NCI-H1694 treated with DMSO at 0.1 percent for 48 hours (cell line): ENCODE results near the gene HMBS.
"Not testable (repeated sequence)": the region's sequence is repeated elsewhere in the genome, so short reads cannot be mapped to it uniquely, and the experiment has no call there.

Experiments
- DNase-seq: peaks from one replicate; lab custom pipeline; 2025; lab: John Stamatoyannopoulos, UW

Gene HMBS

DNA sequence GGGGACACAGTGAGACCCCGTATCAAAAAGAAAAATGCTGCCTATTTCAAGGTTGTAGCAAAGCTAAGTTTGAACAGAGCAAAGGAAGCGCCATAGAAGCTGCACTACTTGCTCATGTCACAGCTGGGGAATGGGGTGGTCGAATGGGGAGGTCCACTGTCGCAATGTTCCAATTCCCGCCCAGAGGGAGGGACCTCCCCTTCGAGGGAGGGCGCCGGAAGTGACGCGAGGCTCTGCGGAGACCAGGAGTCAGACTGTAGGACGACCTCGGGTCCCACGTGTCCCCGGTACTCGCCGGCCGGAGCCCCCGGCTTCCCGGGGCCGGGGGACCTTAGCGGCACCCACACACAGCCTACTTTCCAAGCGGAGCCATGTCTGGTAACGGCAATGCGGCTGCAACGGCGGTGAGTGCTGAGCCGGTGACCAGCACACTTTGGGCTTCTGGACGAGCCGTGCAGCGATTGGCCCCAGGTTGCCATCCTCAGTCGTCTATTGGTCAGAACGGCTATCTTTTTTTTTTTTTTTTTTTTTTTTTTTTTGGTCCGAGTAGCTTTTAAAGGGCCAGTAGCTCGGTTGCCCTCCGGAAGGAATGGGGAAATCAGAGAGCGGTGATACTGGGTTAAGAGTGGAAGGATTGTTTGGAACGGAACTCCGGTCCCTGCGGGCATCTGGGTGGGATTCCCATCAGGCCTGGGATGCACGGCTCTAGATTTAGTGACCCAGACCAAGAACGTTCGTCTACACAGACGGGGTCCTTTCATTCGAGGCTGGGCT lies at the start of gene HMBS:
Gene HMBS, plus strand, starts transcription at position 219 of the 774 bp plus-strand sequence. Its CDS starts 153 bp downstream, at position 372.
- peak; percentile 64 for DNase-seq

DNA sequence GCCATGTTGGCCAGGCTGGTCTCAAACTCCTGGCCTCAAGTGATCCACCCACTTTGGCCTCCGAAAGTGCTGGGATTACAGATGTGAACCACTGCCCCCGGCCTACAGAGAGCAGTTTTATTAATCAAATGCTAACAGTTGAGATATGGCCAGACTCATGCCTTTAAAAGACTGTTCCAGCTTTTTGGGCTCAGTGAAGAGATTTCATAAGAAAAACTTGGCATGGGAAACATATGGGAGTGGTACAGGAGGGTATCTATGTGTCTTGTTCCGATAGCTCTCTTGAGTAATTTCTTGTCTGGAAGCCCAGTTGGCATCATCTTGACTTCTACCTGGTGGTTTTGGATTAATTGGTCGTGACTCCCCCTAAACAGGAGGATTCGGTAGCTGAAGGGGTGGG lies 45.8 kb upstream of the HMBS start:
- DNase-seq: no peak

DNA sequence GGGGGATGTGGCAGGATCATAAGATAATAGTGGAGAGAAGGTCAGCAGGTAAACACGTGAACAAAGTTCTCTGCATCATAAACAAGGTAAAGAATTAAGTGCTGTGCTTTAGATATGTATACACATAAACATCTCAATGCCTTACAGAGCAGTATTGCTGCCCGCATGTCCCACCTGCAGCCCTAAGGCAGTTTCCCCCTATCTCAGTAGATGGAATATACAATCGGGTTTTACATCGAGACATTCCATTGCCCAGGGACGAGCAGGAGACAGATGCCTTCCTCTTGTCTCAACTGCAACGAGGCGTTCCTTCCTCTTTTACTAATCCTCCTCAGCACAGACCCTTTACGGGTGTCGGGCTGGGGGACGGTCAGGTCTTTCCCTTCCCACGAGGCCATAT lies 45.2 kb upstream of the HMBS start:
- not testable (repeated sequence) for DNase-seq

DNA sequence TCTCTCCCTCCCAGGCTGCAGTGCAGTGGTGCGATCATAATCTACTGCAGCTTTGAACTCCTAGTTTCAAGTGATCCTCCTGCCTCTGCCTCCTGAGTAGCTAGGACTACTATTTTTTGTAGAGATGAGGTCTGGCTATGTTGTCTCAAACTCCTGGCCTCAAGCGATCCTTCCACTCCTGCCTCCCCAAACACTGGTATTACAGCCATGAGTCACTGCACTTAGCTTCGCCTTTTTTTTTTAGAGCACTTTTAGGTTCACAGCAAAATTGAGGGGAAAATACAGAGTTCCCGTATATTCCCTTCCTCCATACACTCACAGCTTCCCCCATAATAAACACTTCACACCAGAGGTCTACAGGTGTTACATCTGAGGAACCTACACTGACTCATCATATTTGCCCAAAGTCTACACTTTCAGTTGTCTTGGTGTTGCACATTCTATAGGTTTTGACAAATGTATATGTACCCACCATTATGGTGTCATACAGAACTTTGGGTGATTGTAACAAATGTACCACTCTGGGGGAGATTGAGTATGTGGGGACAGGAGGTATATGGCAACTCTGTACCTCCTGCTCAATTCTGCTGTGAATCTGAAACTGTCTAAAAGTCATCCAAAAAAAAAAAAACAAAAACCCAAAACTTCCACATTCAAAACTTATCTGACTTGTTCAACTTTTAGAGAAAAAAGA lies 42.7 kb upstream of the HMBS start:
- no peak for DNase-seq

DNA sequence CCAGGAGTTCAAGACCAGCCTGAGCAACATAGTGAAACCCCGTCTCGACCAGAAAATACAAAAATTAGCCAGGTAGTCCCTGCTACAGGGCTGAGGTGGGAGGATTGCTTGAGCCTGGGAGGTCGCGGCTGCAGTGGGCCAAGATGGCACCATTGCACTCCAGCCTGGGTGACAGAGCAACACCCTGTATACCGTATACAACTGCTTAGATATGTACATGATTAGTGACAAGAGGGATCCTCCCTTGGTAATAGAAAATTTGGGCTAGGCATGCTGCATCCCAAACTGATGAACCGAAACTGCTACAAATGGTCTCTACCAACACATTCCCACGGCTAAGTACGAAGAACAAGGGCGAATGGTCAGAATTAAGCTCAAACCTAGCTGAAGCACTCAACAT lies 41.8 kb upstream of the HMBS start:
- DNase-seq: no peak

DNA sequence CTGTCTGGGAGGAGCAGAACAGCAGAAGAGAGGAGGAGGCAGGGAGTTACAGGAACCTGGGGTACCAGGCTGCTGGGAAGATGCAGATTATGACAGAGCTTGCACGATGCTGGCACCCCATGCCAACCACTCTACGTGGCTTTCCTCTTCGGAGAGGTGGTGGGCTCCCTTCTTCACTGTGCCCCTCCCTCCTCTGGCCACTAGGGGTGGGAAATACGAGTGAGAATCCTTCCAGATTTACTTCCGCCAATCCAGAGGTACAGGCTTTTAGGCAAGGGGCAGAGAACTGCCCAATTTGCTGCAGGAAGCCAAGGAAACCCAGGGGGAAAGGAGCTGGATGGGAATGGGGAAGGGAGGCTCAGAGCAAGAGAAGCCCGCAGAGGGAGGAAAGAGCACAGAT lies 40.0 kb upstream of the HMBS start:
- DNase-seq: no peak

DNA sequence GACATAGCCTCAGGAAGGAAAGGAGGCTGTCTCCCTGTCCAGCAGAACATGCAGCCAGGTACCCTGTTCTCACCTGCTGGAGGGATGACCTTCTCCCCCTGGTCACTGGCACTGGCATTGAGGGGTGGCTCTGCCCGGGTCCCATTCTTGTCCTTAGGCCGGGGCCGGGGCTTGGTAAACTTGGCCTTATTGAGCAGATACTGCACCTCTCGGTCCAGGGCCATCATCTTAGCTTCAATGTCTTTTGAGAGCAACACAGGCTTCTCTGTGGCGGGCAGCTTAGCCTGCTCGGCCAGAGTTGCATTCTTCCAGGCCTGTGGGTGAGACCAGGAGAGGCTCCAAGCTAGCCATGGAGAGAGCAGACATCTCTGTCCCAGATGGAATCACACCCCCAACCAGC lies 38.2 kb upstream of the HMBS start:
- no peak for DNase-seq

DNA sequence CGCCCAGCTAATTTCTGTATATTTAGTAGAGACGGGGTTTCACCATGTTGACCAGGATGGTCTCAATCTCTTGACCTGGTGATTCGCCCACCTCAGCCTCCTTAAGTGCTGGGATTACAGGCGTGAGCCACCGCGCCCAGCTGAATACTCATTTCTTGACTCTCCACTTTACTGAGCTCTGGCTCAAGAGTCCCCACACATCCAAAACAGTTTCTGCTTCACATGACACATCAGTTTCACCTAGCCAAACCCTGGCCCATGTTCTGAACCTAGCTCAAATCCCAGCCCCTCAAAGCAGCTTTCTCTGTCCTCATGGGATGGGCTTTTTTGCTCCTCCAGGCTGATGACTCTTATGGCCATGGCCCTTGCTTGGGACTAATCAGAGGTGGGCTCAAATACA lies 37.5 kb upstream of the HMBS start:
- DNase-seq: no peak

DNA sequence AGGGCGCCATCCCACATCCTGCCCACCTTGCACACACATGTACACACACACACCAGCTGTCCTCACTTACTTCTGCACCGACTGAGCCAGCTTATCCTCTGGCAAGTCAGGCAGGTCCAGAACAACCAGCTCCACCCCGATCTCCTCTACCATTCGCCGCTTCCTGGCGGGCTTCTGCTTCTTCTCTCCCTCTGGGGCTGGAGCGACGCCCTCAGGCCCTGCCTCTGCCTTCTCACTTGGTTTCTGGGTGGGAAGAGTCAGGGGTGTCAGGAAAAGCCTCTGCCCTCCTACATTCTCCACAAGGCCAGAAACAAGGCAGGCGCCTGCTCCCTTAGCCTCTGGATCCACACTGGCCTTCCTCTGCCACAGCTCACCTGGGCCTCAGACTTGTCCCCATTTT lies 36.0 kb upstream of the HMBS start:
- no peak for DNase-seq

DNA sequence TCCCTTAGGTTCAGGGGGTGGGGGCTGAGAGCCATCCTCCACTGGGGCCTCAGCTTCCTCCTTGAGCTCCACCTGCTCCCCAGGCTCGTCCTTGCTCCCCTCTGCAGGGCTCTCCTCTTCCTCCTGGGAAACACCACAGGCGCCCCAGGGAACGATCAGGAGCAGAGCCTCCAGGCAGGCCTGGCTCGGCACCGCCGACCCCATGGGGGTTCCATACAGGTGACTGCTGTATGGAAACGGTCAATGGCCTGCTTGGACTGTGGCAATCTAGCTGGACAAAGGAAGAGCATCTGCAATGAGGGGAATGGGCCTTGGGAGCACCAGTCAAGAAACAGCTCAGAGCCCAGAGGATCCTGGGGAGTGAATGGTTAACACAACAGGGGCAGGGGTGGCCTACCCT lies 35.6 kb upstream of the HMBS start:
- DNase-seq: no peak

DNA sequence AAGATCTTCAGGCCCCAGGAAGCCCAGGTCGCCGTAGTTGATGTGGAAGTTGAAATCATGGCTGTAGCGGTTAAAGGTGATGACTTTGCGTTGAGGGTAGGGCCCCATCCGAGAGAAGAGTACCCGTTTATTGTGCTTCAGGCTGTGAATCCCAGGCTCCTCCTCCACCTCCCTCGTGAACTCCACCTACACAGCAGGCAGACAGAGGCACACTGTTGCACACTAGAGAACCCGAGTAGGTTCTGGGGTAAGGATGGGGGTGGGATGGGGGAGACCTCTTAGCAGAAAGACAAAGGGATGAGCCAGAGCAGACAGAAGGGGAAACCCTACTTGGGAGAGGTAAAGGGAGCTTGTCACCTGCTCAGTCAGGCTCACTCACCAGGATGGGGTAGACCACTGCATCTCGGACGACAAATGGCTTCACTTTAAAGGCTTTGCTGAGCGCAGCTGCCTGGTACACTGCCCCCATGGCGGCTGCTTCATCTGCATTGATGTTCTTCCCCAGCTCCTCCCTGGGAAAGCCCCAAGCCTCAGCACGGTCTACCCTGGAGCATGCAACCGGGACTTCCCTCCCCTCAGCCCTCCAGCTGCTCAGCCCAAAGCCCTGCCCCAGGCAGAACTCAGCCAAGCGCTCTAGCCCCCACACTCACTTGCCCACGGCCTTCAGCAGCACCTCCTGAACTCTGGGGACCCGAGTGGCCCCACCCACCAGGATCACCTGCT lies 33.1 kb upstream of the HMBS start:
- DNase-seq: no peak

DNA sequence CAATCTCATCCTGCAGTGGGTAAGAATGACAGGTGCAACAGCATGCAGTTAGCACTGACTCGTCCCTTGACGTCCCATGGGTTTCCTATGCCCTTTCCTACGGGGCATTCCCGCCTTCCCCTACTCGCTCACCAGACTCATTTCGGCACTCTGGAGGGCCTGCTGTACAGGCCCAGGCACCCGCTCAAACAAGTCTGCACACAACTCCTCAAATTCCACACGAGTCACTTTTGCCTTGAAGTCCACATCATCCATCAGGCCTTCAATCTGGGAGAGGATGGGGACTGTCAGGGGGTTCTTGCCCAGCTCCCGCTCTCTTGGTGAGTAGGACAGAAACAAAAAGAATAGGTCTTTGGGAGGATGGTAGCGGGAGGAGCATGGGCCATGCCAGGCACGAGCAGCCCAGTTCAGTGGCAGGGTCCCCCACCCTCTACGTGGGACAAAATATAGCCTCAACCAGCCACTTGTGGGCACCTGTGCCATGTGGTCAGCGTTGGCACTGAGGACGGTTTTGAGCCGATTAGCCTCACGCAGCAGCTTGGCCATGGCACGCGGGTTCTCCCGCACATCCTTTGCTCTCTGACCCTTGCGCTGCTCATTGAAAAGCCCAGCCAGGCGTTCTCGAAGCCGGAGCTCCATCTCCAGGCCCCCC lies 32.4 kb upstream of the HMBS start:
- DNase-seq: no peak

DNA sequence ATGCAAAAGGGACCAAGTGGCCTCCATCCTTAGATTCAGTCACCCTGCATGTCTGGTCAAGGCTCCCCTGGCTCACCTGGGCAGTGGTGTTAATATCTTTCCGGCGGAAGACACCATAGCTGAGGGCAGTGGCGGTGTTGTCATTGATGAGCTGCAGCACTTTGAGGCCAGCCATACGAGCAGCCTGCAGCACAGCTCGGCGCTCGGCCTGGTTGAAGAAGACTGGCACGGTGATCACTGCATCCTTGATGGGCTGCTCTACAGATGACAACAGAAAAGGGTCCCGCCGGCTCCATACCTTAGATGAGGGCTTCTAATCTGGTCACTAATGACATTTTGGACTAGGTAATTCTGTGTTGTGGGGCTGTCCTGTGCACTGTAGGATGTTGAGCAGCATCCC lies 30.3 kb upstream of the HMBS start:
- no peak for DNase-seq

DNA sequence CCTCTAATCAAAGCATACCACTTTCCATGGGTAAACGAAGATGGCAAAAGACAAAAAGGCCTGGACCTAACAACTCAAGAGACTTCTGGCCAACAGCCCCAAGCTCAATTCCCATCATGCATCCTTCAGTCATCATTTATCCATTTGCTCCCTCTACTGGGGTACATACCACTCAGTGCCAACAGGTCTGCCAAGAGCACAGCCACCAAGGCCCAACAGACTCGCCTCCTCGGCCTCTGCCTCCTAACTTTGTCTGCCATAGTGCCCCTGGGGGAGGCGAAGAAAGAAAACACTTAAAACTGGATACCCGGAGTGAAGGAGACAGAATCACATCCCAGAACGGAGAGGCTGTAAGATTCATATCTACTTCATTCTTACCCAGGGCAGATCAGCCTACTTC lies 28.8 kb upstream of the HMBS start:
- DNase-seq: no peak

DNA sequence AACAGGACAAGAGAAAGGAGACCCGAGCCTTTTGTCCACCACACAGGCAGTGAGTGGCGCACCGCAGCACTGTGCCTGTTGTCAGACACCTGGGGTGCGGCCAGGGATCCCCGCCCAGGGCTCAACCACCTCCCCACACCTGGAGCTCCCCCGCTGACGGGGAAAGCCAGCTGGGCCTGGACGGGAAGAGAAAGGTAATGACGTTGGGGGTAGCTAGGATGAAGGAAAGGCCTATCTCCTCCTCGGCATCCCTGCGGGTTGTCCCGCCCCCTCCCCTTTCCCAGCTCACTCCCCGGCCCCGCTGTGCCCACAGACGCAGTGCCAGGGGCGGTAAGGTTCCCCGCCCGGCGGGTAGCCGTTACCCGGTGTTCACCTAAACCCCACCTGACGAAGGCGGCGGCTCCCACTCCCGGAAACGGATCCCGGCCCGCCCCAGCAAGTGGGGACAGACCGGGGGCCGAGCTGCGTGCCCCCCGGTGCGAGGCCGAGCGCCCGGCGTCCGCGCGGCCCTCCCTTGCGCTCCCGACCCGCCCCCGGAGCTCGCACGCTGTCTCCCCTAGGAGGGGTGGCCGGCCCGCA lies 28.2 kb upstream of the HMBS start:
- DNase-seq: no peak

DNA sequence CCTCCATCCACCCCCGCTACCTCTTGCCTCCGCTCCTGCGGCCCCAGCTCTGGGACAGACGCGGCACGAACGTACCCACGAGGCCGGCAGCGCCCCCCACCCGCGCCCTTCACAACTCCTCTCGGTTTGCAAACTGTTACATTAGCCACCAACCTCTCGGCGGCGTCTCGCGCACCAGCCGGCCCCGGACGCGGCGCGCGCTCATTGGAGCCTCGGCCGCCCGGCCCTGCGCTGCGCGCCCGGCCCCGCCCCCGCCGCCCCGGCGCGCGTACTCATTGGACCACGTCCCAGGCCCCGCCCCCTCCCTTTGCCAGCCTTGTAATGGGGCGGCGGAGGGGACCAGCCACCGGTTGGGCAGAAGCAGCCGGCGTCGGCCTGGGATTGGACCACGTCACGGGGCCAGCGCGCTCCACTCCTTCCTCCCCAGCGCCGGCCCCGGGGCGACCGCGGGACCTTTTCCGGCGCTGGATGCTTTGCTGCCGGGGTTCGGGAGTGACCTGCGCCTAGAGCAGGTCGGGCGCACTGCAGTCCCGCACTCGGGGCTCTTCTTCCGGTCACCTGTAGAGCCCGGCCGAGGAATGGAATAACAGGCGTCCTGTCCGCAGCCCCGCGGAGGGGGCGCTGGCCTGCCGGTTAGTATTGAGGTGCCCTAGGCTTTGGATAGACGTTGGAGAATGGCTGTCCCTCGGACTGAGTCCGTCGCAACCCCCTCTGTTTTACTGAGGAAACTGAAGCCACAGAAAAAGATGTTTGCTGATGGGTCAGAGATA lies 27.5 kb upstream of the HMBS start, which contains the start of gene HYOU1:
Gene HYOU1, minus strand, starts transcription at position 206 of the 770 bp plus-strand sequence. CDS start 1,045 bp downstream, outside the sequence.
- peak; percentile 44 for DNase-seq

DNA sequence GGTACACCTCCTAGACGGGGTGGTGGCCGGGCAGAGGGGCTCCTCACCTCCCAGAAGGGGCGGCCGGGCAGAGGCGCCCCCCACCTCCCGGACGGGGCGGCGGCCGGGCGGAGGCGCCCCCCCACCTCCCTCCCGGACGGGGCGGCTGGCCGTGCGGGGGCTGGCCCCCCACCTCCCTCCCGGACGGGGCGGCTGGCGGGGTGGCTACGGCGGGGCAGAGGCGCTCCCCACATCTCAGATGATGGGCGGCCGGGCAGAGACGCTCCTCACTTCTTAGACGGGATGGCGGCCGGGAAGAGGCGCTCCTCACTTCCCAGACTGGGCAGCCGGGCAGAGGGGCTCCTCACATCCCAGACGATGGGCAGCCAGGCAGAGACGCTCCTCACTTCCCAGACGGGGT lies 25.6 kb upstream of the HMBS start:
- not testable (repeated sequence) for DNase-seq

DNA sequence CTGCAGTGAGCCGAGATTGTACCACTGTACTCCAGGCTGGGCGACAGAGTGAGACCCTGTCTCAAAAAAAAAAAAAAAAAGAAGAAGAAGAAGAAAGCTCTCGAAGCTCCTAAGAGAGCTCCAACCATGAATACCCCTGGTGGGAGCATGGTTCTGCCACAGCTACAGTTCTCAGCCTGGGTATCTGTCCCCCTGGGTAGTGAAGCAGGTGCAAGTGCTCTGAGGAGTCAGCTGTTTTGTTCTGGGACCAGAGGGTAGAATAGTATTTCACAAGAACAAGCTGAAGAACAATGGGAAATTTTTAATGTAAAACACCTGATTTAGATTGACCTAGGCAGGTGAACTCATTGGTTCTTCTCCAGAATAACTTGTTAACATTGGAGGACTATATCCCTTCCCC lies 23.4 kb upstream of the HMBS start:
- DNase-seq: no peak

DNA sequence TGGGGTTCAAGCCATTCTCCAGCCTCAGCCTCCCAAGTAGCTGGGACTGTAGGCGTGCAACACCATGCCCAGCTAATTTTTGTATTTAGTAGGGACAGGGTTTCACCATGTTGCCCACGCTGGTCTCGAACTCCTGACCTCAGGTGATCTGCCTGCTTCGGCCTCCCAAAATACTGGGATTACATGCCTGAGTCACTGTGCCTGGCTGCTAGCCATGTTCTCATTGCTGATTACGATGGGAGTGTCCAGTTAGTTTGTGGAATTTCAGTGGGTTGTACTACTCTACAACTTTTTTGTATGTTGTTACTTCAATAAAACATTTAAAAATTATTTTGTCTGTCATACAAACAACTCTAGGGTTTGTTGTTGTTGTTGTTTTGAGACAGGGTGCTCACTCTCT lies 21.9 kb upstream of the HMBS start:
- no peak for DNase-seq

DNA sequence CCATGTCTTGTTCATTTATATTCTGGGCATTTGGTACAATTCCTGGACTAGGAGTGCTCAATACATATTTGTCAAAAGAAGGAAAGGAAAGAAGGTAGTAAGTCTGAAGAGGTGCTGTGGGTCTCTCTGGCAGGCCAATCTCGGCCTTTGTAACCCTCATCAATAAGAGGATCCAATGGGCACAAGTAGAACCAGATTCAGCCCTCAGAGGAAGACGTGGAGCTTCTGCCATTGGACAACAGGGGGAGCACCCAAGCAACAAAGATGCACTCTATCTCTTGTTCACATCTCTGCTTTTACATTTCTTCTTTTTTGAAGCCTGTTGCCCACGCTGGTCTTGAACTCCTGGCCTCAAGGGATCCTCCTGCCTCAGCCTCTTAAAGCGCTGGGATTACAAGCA lies 19.3 kb upstream of the HMBS start:
- DNase-seq: no peak
